Measurements from ENCODE around the gene ANKRD1. TPM values are rescaled to one million over a fixed set of nuclear protein-coding genes. Genes with fewer than 3 reads are reported as not detected.
A peak's percentile ranks its signal among the peaks of the same experiment; 100 is the strongest.

ANKRD1 gene
- total RNA-seq, 1 experiment from 2014 or later, result 0.26 TPM

- Histone ChIP-seq H3K27ac (ENCODE audit: low read length) (no peak overlapping the region), H3K4me3 (ENCODE audit: low read depth in 2 of 2, low read length in 2 of 2) (no peak overlapping the region), H3K36me3 (ENCODE audit: control insufficient read depth, insufficient read depth, low read length) (no peaks in the 10 kb centered on the region), H3K27me3 (ENCODE audit: control insufficient read depth, insufficient read depth, low read length) (peaks cover 3% of the 10 kb centered on the region), H3K4me1 (ENCODE audit: control insufficient read depth, insufficient read depth, low read length) (no peaks in the 10 kb centered on the region), H3K9me3 (ENCODE audit: control insufficient read depth, insufficient read depth, low read depth, low read length) (no peaks in the 10 kb centered on the region)
- TF ChIP-seq, protein P1, sequence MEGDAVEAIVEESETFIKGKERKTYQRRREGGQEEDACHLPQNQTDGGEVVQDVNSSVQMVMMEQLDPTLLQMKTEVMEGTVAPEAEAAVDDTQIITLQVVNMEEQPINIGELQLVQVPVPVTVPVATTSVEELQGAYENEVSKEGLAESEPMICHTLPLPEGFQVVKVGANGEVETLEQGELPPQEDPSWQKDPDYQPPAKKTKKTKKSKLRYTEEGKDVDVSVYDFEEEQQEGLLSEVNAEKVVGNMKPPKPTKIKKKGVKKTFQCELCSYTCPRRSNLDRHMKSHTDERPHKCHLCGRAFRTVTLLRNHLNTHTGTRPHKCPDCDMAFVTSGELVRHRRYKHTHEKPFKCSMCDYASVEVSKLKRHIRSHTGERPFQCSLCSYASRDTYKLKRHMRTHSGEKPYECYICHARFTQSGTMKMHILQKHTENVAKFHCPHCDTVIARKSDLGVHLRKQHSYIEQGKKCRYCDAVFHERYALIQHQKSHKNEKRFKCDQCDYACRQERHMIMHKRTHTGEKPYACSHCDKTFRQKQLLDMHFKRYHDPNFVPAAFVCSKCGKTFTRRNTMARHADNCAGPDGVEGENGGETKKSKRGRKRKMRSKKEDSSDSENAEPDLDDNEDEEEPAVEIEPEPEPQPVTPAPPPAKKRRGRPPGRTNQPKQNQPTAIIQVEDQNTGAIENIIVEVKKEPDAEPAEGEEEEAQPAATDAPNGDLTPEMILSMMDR (IDR thresholded peaks at IDR 0.05), result no peak
- TF ChIP-seq POLR2AphosphoS5 (IDR thresholded peaks at IDR 0.05; ENCODE audit: low read depth, low read length), result no peak
- no peak for TF ChIP-seq SIN3A (IDR thresholded peaks at IDR 0.05; ENCODE audit: borderline replicate concordance, insufficient read depth, low read depth, low read length)
- TF ChIP-seq REST (IDR thresholded peaks at IDR 0.05; ENCODE audit: insufficient read depth in 1 of 2, low read depth in 2 of 2, low read length in 1 of 2), result no peak
- TF ChIP-seq TCF7L2 (IDR thresholded peaks at IDR 0.05; ENCODE audit: low read depth, low read length), result no peak
- intact Hi-C loops (cut with micrococcal nuclease; ENCODE audit: unreplicated experiment), result no loop called here
- BruUV-seq (replicated peaks), result no TSS peak
- no peak for ATAC-seq
- in situ Hi-C loops (cut with HindIII; ENCODE audit: low pct_unique_long_range_greater_than_20kb, low sequenced_read_pairs), result no loop called here
- ChIA-PET CTCF (interaction anchor here (0.7 kb wide), 1 partner anchor 1480 kb away, joined by 3 read pairs; no protein-coding TSS in a partner anchor), POLR2A (interaction anchor here (0.7 kb wide), 1 partner anchor 23 kb away, joined by 3 read pairs; no protein-coding TSS in a partner anchor)
- no peak for DNase-seq (ENCODE audit: low read depth, low spot score)
Observed at GRCh38 chr10:90930971-90931871, 10.3 kb upstream of the ANKRD1 start.

DNA sequence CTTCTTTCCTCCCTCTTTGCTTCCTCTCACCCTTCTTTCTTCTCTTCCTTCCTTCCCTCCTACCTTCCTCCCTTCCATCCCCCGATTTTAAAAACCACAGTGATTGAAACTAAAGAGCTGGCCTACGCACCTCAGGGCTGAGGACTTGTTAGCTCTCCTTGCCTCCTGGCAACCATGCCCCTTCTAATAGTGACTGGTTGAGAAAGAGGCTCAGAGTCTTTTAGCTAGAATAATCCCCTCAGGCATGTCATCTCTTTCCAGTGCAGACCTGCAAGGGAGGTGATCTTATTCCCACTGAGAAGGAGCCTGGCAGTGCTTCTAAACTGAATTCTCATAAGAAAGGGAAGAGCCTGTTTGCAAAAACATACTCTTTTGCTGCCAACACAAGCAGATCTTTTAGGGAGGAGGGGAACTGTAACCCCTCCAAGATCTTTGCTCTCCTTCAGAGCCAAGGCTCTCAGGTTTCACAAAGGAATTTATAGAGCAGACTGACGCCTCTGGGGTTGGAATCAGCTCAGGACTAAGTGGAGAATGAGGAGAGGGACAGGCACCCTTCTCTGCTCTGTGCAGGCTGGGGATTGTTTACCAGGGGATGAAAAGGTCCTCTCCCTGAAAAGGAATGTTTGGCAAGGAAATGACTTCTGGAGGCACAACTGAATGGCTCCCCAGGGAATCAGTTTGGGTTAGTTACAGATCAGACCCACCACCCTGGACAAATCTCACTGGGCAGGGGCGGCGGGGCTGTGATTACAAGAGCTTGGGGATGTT lies 9.4 kb upstream of the ANKRD1 start:
- no peak for DNase-seq (ENCODE audit: low read depth, low spot score)
- H3K4me1 ChIP-seq (ENCODE audit: control insufficient read depth, insufficient read depth, low read length), result no peaks in the 10 kb centered on the region
- no TSS peak for BruUV-seq (replicated peaks)
- CTCF ChIA-PET, result interaction anchor here (0.7 kb wide), 1 partner anchor 1479 kb away, joined by 3 read pairs; no protein-coding TSS in a partner anchor
- no peaks in the 10 kb centered on the region for H3K9me3 ChIP-seq (ENCODE audit: control insufficient read depth, insufficient read depth, low read depth, low read length)
- TF ChIP-seq REST (IDR thresholded peaks at IDR 0.05; ENCODE audit: insufficient read depth in 1 of 2, low read depth in 2 of 2, low read length in 1 of 2) (no peak), SIN3A (IDR thresholded peaks at IDR 0.05; ENCODE audit: borderline replicate concordance, insufficient read depth, low read depth, low read length) (no peak), POLR2AphosphoS5 (IDR thresholded peaks at IDR 0.05; ENCODE audit: low read depth, low read length) (no peak), TCF7L2 (IDR thresholded peaks at IDR 0.05; ENCODE audit: low read depth, low read length) (no peak)
- TF ChIP-seq, protein P1 (IDR thresholded peaks at IDR 0.05), result no peak
- H3K27ac ChIP-seq (ENCODE audit: low read length), result no peak overlapping the region
- peaks cover 3% of the 10 kb centered on the region for H3K27me3 ChIP-seq (ENCODE audit: control insufficient read depth, insufficient read depth, low read length)
- intact Hi-C loops (cut with micrococcal nuclease; ENCODE audit: unreplicated experiment) (no loop called here), in situ Hi-C loops (cut with HindIII; ENCODE audit: low pct_unique_long_range_greater_than_20kb, low sequenced_read_pairs) (no loop called here)
- POLR2A ChIA-PET, result interaction anchor here (0.6 to 0.7 kb wide), 2 partner anchors 22 to 661 kb away, joined by 3 to 13 read pairs; no protein-coding TSS in a partner anchor
- no peaks in the 10 kb centered on the region for H3K36me3 ChIP-seq (ENCODE audit: control insufficient read depth, insufficient read depth, low read length)
- H3K4me3 ChIP-seq (ENCODE audit: low read depth in 2 of 2, low read length in 2 of 2), result no peak overlapping the region
- ATAC-seq, result peak; percentile 51; the same call in 1 of the 2 replicates

Measured in Panc1 (cell line).